ENCODE data around the gene TADA2B. TPM values are rescaled to one million over a fixed set of nuclear protein-coding genes. Genes with fewer than 3 reads are reported as not detected.

Gene TADA2B
- polyA plus RNA-seq, 3 donors, result 2.0 to 10.2 (median 2.6) TPM

- peaks cover 69 to 94% of the 10 kb centered on the region in 2 donors for H3K36me3 Mint-ChIP-seq
- intact Hi-C loops (cut with micrococcal nuclease), result no loop called here
- Histone ChIP-seq H3K79me2 (ENCODE audit: insufficient read depth, low read length) (no peaks in the 10 kb centered on the region), H3K4me1 (ENCODE audit: control insufficient read depth in 1 of 2, insufficient read depth in 2 of 2, low read length in 2 of 2) (no peaks in the 10 kb centered on the region), H2AFZ (ENCODE audit: insufficient read depth, low read depth, low read length, poor library complexity, severe bottlenecking) (no peak overlapping the region), H4K20me1 (ENCODE audit: insufficient read depth, low read length) (peaks cover 86% of the 10 kb centered on the region), H3K9me3 (replicated peaks in 1 of 2; ENCODE audit: control insufficient read depth in 1 of 2, insufficient read depth in 1 of 2, low read length in 2 of 2) (no peaks in the 10 kb centered on the region), H3K27ac (ENCODE audit: low read depth in 1 of 2, low read length in 2 of 2) (peak overlapping the region in 1 of 2 donors; percentile 14), H3K4me3 (replicated peaks in 1 of 3; ENCODE audit: low read depth in 2 of 3, low read length in 3 of 3) (no peak overlapping the region), H3K36me3 (replicated peaks in 1 of 2; ENCODE audit: control insufficient read depth in 1 of 2, insufficient read depth in 2 of 2, low read length in 2 of 2) (peaks cover 81 to 98% of the 10 kb centered on the region in 2 donors), H3K27me3 (ENCODE audit: control insufficient read depth in 2 of 2, insufficient read depth in 2 of 2, low read length in 2 of 2) (no peaks in the 10 kb centered on the region), H3K9ac (ENCODE audit: insufficient read depth, low read length, poor library complexity, severe bottlenecking) (no peak overlapping the region), H3K4me2 (replicated peaks; ENCODE audit: extremely low read depth, low read length, poor library complexity, severe bottlenecking) (no peak overlapping the region)
- DNase-seq, result no peak
- H3K9me3 Mint-ChIP-seq, result no peaks in the 10 kb centered on the region
- H3K27me3 Mint-ChIP-seq (ENCODE audit: low read depth in 3 of 3), result peaks cover 0 to 1% (median 0%) of the 10 kb centered on the region in 3 donors
- peaks cover 5% of the 10 kb centered on the region for H3K4me1 Mint-ChIP-seq
- no peak overlapping the region for H3K4me3 Mint-ChIP-seq
- WGBS (ENCODE audit: insufficient coverage), result 100% methylated on average over 3 of the region's 6 CpGs
- no peak overlapping the region for H3K27ac Mint-ChIP-seq
- TF ChIP-seq CTCF (IDR thresholded peaks at IDR 0.05), result no peak
Measured at GRCh38 chr4:7016512-7016911, 26.7 kb upstream of the TADA2B start.

GRCh38 chr4:7017446-7018048, 25.6 kb upstream of the TADA2B start:
- Mint-ChIP-seq H3K27me3 (ENCODE audit: low read depth in 3 of 3) (peaks cover 0 to 1% (median 0%) of the 10 kb centered on the region in 3 donors), H3K4me1 (peaks cover 5% of the 10 kb centered on the region), H3K27ac (peak overlapping the region in 2 of 7 donors; percentile 10 to 51), H3K36me3 (peaks cover 75 to 94% of the 10 kb centered on the region in 2 donors), H3K4me3 (no peak overlapping the region), H3K9me3 (no peaks in the 10 kb centered on the region)
- TF ChIP-seq CTCF (IDR thresholded peaks at IDR 0.05), result no peak
- peaks cover 83 to 98% of the 10 kb centered on the region in 2 donors for H3K36me3 ChIP-seq (replicated peaks in 1 of 2; ENCODE audit: control insufficient read depth in 1 of 2, insufficient read depth in 2 of 2, low read length in 2 of 2)
- no peak overlapping the region for H2AFZ ChIP-seq (ENCODE audit: insufficient read depth, low read depth, low read length, poor library complexity, severe bottlenecking)
- peak overlapping the region in 1 of 2 donors; percentile 26 for H3K27ac ChIP-seq (ENCODE audit: low read depth in 1 of 2, low read length in 2 of 2)
- H4K20me1 ChIP-seq (ENCODE audit: insufficient read depth, low read length), result peaks cover 93% of the 10 kb centered on the region
- H3K4me2 ChIP-seq (replicated peaks; ENCODE audit: extremely low read depth, low read length, poor library complexity, severe bottlenecking), result no peak overlapping the region
- H3K4me3 ChIP-seq (replicated peaks in 1 of 3; ENCODE audit: low read depth in 2 of 3, low read length in 3 of 3), result no peak overlapping the region
- H3K9me3 ChIP-seq (replicated peaks in 1 of 2; ENCODE audit: control insufficient read depth in 1 of 2, insufficient read depth in 1 of 2, low read length in 2 of 2), result no peaks in the 10 kb centered on the region
- H3K9ac ChIP-seq (ENCODE audit: insufficient read depth, low read length, poor library complexity, severe bottlenecking), result no peak overlapping the region
- H3K4me1 ChIP-seq (ENCODE audit: control insufficient read depth in 1 of 2, insufficient read depth in 2 of 2, low read length in 2 of 2), result no peaks in the 10 kb centered on the region
- H3K27me3 ChIP-seq (ENCODE audit: control insufficient read depth in 2 of 2, insufficient read depth in 2 of 2, low read length in 2 of 2), result no peaks in the 10 kb centered on the region
- no peak for DNase-seq
- 97% methylated on average over 6 of the region's 6 CpGs for whole genome bisulfite sequencing (ENCODE audit: insufficient coverage)
- no peaks in the 10 kb centered on the region for H3K79me2 ChIP-seq (ENCODE audit: insufficient read depth, low read length)
- intact Hi-C loops (cut with micrococcal nuclease), result no loop called here
